H7 (cell line): ENCODE results near the gene CAVIN3. TPM values are rescaled to one million over a fixed set of nuclear protein-coding genes. Genes with fewer than 3 reads are reported as not detected.
A peak's percentile ranks its signal among the peaks of the same experiment; 100 is the strongest.

ENCODE experiments used
- DNase-seq: peaks from one replicate; pipeline ENCODE4 v3.0.0; 2012
- H3K27me3 ChIP-seq: 2 replicates; pipeline ENCODE4 v1.6.0; 2011; ENCODE audit warnings: mild to moderate bottlenecking, low read length; ENCODE audit not compliant: control insufficient read depth, insufficient read depth
- H3K36me3 ChIP-seq: replicated peaks from 2 replicates; pipeline ENCODE4 v1.5.1; 2011; ENCODE audit warnings: low read length; ENCODE audit not compliant: control insufficient read depth, insufficient read depth
- H3K4me3 ChIP-seq: 2 replicates; pipeline ENCODE4 v1.5.1; 2011; ENCODE audit warnings: low read depth, mild to moderate bottlenecking, control low read depth, low read length, moderate library complexity; ENCODE audit not compliant: insufficient read depth
- total RNA-seq: library from RNA; depleted of rRNA; stranded (reverse); fragments of >200 nt; shearing (Covaris generic); gene quantifications from 2 replicates; pipeline ENCODE4 v1.2.3, GENCODE V29; 2014

Gene CAVIN3
- total RNA-seq, 1 experiment from 2014 or later = 179 TPM

GRCh38 chr11:6336293-6336692 is 16.0 kb upstream of the CAVIN3 start:
- Histone ChIP-seq H3K36me3 (no peaks in the 10 kb centered on the region; the same call in 1 of the 2 replicates), H3K27me3 (no peaks in the 10 kb centered on the region), H3K4me3 (no peak overlapping the region)
- no peak for DNase-seq

- Histone ChIP-seq H3K4me3 (no peak overlapping the region), H3K27me3 (no peaks in the 10 kb centered on the region)
Measured at GRCh38 chr11:6334806-6335205, 14.5 kb upstream of the CAVIN3 start.

GRCh38 chr11:6333095-6333494 is 12.8 kb upstream of the CAVIN3 start:
- Histone ChIP-seq H3K36me3 (no peaks in the 10 kb centered on the region; the same call in none of the 2 replicates), H3K27me3 (no peaks in the 10 kb centered on the region), H3K4me3 (no peak overlapping the region)
- no peak for DNase-seq

More at GRCh38 chr11:6334806-6335205, 14.5 kb upstream of the CAVIN3 start:
- no peaks in the 10 kb centered on the region; the same call in none of the 2 replicates for H3K36me3 ChIP-seq
- no peak for DNase-seq

- no peak for DNase-seq
- Histone ChIP-seq H3K27me3 (no peaks in the 10 kb centered on the region), H3K4me3 (no peak overlapping the region), H3K36me3 (no peaks in the 10 kb centered on the region; the same call in none of the 2 replicates)
Measured at GRCh38 chr11:6332066-6332465, 11.8 kb upstream of the CAVIN3 start.

DNA sequence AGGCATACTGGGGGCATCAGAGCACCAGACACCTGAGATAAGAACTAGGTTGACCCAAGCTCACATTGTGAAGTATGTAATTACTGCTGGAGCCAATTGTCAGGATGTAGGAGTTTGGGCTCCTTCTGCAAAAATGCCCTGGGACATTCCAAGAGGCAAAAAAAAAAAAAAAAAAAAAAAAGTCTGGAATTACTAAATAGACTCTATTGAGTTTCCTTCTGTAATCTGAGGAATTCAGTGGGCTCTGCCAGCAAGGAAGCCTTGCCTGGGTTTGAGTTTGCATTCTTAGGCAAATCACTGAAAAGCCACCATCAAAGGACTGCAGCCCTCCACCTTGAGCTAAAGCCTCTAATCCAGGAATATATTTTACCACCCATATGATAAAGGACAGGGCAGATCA is 8.0 kb upstream of the CAVIN3 start:
- Histone ChIP-seq H3K4me3 (no peak overlapping the region), H3K27me3 (no peaks in the 10 kb centered on the region), H3K36me3 (no peaks in the 10 kb centered on the region; the same call in 1 of the 2 replicates)
- DNase-seq = no peak

GRCh38 chr11:6327806-6328205 is 7.5 kb upstream of the CAVIN3 start:
- Histone ChIP-seq H3K27me3 (no peaks in the 10 kb centered on the region), H3K36me3 (no peaks in the 10 kb centered on the region; the same call in 1 of the 2 replicates), H3K4me3 (no peak overlapping the region)
- DNase-seq = no peak

DNA sequence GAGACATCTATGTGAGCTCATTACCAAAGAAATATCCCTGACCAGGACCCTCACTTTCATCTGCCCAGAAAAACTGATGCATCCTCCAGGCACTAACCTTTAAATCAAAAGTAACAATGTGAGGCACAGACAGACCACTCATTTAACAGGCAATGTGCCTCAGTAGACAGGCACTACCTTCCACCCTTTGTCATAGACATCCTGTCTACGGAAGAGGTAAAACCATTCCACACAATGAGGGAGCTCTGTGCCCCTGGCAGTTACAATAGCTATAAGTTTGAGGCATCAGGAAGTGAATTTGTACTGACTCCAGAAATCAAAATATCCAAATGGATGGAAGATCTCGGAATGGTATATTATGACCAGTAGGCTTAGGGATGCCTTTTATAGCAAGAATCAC is 6.7 kb upstream of the CAVIN3 start:
- no peaks in the 10 kb centered on the region; the same call in 1 of the 2 replicates for H3K36me3 ChIP-seq
- no peak overlapping the region for H3K4me3 ChIP-seq
- no peak for DNase-seq
- no peaks in the 10 kb centered on the region for H3K27me3 ChIP-seq

- DNase-seq = no peak
- Histone ChIP-seq H3K36me3 (no peaks in the 10 kb centered on the region; the same call in 1 of the 2 replicates), H3K4me3 (no peak overlapping the region), H3K27me3 (no peaks in the 10 kb centered on the region)
Measured at GRCh38 chr11:6326303-6326702, 6.0 kb upstream of the CAVIN3 start.

GRCh38 chr11:6323291-6323905 is 3.1 kb upstream of the CAVIN3 start:
- no peak overlapping the region for H3K4me3 ChIP-seq
- no peaks in the 10 kb centered on the region for H3K27me3 ChIP-seq
- DNase-seq = peak; percentile 40
- no peaks in the 10 kb centered on the region for H3K36me3 ChIP-seq

- no peak overlapping the region for H3K4me3 ChIP-seq
- H3K36me3 ChIP-seq = no peaks in the 10 kb centered on the region
- no peak for DNase-seq
- H3K27me3 ChIP-seq = no peaks in the 10 kb centered on the region
Measured at GRCh38 chr11:6321961-6322362, 1.7 kb upstream of the CAVIN3 start.

GRCh38 chr11:6321356-6321755 is 1.1 kb upstream of the CAVIN3 start:
- no peak for DNase-seq
- H3K27me3 ChIP-seq = no peaks in the 10 kb centered on the region
- no peaks in the 10 kb centered on the region for H3K36me3 ChIP-seq
- H3K4me3 ChIP-seq = peak overlapping the region; percentile 86

DNA sequence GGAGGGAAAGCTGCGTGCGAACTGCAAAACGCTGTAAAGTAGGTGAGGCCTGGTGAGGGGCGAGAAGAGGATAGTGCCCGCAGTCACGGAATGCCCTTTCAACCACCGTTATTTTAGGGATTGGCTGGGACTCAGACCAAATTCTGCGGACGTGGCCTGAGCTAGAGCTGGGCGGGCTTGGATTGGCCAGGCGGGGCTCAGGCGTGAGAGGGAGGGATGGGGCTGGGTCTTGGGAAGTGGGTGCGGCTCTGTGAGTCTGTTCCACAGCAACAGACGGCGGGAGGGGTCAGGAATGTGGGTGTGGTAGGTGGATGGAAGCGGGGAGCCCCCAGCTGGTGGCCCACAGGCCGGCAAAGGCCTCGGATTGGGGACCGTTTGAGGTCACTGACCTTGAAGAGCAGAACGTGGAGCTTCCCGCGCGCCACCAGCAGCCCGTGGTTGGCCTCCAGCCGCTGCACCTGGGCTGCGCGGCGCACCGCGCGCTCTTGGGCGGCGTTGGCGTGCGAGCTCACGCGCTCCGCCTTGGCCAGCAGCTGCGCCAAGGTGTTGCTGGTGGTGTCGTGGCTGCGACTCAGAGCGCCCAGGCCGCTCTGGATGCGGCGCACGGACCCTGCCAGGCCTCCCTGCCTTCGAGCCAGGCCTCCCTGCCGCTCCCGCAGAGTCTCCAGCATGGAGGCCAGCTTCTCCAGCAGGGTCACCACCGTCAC is 444 bp downstream of the CAVIN3 start:
- Histone ChIP-seq H3K36me3 (no peaks in the 10 kb centered on the region), H3K27me3 (no peaks in the 10 kb centered on the region), H3K4me3 (peak overlapping the region; percentile 86)
- DNase-seq = peak; percentile 87

GRCh38 chr11:6319001-6319703 is 1.1 kb downstream of the CAVIN3 start:
- Histone ChIP-seq H3K36me3 (no peaks in the 10 kb centered on the region), H3K4me3 (peak overlapping the region; percentile 86), H3K27me3 (no peaks in the 10 kb centered on the region)
- DNase-seq = peak; percentile 76

GRCh38 chr11:6318204-6318603 is 2.1 kb downstream of the CAVIN3 start:
- Histone ChIP-seq H3K27me3 (no peaks in the 10 kb centered on the region), H3K36me3 (no peaks in the 10 kb centered on the region), H3K4me3 (no peak overlapping the region; the same call in 1 of the 2 replicates)
- DNase-seq = no peak
